ENCODE data around the gene KAT6B.

The KAT6B gene

DNA sequence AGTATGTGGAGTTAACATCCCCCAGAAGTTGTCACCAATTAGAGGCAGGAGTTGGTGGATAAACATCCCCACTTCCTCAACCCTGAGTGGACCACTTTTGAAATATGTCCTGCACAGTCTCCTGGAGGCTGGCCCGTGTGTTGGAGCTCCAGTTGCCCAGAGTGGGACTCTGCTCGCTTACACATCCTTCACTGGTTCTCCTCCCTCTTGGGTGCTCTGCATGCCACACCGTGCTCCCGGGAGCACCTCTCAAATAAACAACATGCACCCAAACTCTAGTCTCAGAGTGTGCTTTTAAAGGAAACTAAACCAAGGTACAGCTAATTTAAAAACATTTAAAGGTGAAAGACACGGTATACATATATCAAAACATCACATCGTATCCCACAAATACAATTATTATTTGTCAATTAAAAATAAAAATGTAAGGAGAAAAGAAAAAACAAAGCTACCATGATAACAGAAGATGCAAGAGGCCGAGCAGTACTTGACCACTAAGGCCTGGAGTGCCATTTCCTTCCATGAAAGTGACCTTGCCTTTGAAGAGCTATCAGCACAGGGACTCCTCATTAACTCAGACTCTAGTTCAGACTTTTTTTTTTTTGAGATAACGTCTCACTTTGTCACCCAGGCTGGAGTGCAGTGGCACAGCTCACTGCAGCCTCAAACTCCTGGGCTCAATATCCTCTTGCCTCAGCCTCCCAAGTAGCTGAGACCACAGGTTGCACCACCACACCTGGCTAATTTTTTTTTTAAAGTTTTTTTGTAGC, 237.2 kb downstream of the KAT6B start:
- Histone ChIP-seq H3K27ac (no peak overlapping the region), H3K4me3 (no peak overlapping the region)
- no peak for DNase-seq (ENCODE audit: low spot score)
- TF ChIP-seq CTCF (IDR thresholded peaks at IDR 0.05): no peak

- Histone ChIP-seq H3K27ac (no peak overlapping the region), H3K4me3 (no peak overlapping the region)
- TF ChIP-seq CTCF (IDR thresholded peaks at IDR 0.05): no peak
- DNase-seq (ENCODE audit: low spot score): no peak
Measured at GRCh38 chr10:75065076-75065475, 238.7 kb downstream of the KAT6B start.

DNA sequence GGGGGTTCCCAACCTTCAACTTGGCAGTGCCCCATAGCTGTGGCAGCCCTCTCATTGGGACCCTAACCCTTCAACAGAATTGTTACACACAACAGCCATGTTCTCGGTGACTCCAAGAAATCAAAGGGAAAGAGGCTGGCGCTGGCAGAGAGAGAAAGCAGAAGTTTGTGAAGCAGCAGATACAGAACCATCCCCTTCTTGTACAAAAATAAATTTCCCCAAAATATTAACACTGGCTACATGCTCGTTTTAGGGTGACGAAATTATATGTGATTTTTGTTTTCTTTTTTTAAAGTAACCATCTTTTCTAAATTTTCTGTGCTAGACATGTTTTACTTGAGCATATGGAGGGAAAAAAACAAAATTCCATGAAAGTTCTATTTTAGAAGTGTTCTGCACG, 239.9 kb downstream of the KAT6B start:
- no peak for DNase-seq (ENCODE audit: low spot score)
- TF ChIP-seq CTCF (IDR thresholded peaks at IDR 0.05): no peak
- H3K27ac ChIP-seq: no peak overlapping the region
- no peak overlapping the region for H3K4me3 ChIP-seq

- TF ChIP-seq CTCF (IDR thresholded peaks at IDR 0.05): no peak
- DNase-seq (ENCODE audit: low spot score): no peak
- Histone ChIP-seq H3K4me3 (no peak overlapping the region), H3K27ac (no peak overlapping the region)
Measured at GRCh38 chr10:75067272-75067671, 240.9 kb downstream of the KAT6B start.

DNA sequence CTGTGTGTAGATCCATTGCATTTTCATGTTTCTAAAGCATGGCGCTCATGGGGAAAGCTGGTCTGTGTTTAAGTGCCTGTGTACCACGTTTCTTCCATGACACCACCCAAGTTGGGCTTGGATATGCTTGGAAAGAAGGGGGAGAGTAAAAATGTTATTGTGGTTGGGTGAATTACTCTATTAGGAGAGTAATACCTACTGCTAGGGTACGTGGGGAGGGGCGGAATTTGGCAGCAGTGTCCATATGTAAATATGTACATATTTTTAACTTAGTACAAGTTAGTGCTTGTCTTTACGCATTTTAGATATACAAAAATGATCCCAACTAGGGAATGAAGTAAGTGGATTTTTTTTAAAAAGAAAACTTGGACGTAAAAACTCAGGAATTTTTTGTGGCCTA, 242.1 kb downstream of the KAT6B start:
- no peak for DNase-seq (ENCODE audit: low spot score)
- Histone ChIP-seq H3K4me3 (no peak overlapping the region), H3K27ac (no peak overlapping the region)
- no peak for TF ChIP-seq CTCF (IDR thresholded peaks at IDR 0.05)

- no peak for DNase-seq (ENCODE audit: low spot score)
- no peak overlapping the region for H3K27ac ChIP-seq
- TF ChIP-seq CTCF (IDR thresholded peaks at IDR 0.05): no peak
- no peak overlapping the region for H3K4me3 ChIP-seq
Measured at GRCh38 chr10:75070476-75070875, 244.1 kb downstream of the KAT6B start.

GRCh38 chr10:75070961-75071428, 244.6 kb downstream of the KAT6B start:
- Histone ChIP-seq H3K27ac (no peak overlapping the region), H3K4me3 (no peak overlapping the region)
- DNase-seq (ENCODE audit: low spot score): no peak
- no peak for TF ChIP-seq CTCF (IDR thresholded peaks at IDR 0.05)

All from coronary artery (tissue), 2 donors.